Activated CD4-positive, alpha-beta T cell treated with anti-CD3 and anti-CD28 coated beads, Interleukin-2, amount 50 U/mL, for 16 hours (primary cell): ENCODE measurements around the gene PI4KA.
"Not testable (repeated sequence)": the region's sequence is repeated elsewhere in the genome, so short reads cannot be mapped to it uniquely, and the experiment has no call there.

Experiments
- DNase-seq: peaks from one replicate; pipeline ENCODE4 v3.0.0-alpha.2; 2020

The PI4KA gene

GRCh38 chr22:20662524-20663036 is 196.0 kb downstream of the PI4KA start:
- DNase-seq, result not testable (repeated sequence)

GRCh38 chr22:20661473-20661872 is 197.1 kb downstream of the PI4KA start:
- DNase-seq, result no peak

DNA sequence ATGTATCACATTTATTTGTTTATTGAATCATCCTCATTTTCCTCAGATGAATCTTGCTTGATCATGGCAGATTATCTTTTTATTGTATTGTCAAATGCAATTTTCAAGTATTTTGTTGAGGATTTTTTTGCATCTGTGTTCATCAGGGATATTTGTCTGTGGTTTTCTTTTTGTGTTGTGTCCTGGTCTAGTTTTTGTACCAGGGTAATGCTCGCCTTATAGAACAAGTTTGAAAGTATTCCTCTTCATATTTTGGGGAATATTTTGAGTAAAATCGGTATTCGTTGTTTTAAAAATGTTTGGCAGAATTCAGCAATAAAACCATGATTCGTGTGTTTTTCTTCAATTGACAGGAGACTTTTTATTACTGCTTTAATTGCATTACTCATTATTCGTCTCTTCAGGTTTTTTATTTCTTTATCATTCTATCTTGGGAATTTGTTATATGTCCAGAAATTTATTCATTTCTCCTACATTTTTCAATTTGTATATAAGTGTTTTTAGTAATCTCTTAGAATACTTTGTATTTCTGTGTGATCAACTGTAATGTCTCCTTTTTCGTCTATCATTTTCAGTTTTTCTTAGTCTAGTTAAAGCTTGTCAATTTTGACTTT is 198.1 kb downstream of the PI4KA start:
- no peak for DNase-seq

DNA sequence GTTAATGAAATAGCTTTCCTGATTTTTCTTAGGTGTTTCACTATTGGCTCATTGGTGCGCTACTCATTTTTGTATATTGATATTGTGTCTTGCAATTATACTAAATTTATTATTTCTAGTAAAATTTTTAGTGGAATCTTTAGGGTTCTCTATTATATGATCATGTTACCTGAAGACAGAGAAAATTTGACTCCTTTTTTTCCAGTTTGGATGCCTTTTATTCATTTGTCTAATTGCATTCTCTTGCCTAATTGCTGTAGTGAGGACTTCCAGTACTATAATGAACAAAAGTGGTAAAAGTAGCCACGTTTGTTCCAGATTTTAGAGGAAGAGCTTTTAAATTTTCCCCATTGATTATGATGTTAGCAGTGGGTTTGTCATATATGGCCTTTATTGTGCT is 198.7 kb downstream of the PI4KA start:
- DNase-seq, result no peak

DNA sequence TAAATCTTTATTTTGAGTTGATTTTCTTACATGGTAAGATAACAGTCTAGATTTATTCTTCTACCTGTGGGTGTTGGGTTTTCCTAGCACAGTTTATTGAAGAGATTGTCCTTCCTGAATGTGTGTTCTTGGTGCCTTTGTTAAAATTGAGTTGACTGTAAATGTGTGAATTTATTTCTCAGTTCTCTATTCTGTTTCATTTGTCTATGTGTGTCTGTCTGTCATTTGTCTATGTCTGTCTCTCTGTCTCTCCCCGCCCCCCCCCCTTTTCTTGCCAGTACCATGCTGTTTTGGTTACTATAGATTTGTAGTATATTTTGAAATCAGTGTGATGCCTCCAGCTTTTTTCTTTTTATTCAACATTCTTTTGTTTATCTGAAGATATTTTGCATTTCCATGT is 199.4 kb downstream of the PI4KA start:
- no peak for DNase-seq

GRCh38 chr22:20658433-20659222 is 200.0 kb downstream of the PI4KA start:
- no peak for DNase-seq

DNA sequence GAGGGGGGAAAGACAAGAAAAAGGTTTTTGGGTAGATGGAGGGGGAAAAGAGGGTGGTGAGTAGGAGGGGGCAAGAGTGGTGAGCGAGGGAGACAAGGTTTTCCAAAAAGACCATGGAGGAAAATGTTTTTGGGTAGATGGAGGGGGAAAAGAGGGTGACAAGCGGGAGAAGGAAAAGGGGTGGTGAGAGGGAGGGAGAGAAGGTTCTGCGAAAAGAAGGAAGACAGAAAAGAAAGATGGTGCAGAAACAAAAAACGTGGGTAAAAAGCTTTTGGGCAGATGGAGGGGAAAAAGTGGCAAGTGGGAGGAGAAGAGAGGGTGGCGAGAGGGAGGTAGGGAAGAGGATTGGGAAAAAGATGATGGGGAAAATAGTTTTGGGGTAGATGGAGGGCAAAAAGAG is 200.6 kb downstream of the PI4KA start:
- no peak for DNase-seq
